GM19372 (cell line): Measurements from ENCODE around the gene TRAF3IP3.

Source experiments
- ATAC-seq: cut with Tn5 transposase; IDR thresholded peaks from one replicate; pipeline ENCODE4 v1.9.1; 2021; ENCODE audit warnings: mild to moderate bottlenecking, low read depth, moderate library complexity; ENCODE audit not compliant: unreplicated experiment

The TRAF3IP3 gene

DNA sequence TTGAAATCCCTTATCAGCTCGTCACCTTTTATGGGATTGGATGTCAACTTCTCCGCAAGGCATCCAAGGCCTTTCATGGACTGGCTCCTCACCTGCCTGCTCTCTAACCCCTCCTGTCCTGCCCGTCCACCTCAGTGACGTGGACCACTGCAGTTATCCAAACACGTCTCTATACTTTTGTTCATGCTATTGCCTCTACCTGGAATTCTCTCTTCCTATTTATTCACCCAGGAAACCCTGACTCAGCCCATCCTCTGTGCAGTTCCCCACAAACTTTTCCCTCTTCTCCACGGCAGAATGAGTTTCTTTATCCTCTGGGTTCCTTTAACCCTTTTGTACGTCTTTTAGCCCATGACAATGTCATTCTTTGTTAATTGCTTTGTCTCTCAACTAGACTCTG, 66.9 kb downstream of the TRAF3IP3 start:
- no peak for ATAC-seq

GRCh38 chr1:209823143-209824041, 67.5 kb downstream of the TRAF3IP3 start:
- peak; percentile 39 for ATAC-seq

DNA sequence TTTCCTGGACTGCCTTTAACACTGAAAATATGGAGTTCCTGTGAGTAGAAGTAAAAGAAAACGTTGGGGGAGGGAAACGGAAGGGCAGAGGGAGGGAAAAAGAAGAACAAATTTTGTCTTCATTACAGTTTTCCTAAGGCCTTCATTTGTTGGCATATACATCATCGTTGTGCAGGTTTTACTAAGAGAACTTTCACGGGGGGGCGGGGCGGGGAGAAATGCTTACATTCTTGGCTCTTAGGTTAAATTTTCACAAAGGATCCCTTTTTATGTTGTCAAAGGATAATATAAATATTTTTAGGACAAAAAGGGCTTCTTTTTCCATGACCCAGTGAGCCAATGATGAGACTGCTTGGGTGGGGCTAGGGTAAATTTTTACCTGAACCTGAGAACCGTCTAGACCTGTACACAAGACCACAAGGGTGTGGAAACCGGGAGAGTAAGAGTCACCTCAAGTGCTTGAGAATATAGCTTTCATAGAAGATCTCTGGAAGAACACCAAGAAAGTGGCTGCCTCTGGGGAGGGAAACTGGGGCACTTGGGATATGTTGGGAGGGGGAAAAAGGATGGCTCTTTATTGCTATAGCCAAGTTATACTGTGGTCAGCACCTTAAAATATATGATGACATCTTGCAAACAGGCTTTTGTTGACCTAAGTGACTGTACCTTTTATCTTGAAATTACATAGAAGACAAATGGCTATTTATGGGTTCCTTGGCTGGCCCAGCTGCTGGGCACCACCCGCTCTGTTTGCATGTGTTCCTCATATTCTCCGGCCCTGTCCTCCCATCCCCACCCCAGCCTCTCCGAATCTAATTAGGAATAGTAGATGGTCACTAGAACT, 70.0 kb downstream of the TRAF3IP3 start:
- ATAC-seq: no peak

- ATAC-seq: peak; percentile 83
Observed at GRCh38 chr1:209827384-209828262, 71.8 kb downstream of the TRAF3IP3 start, which contains the start of gene UTP25. UTP25 (plus strand) TSS chr1:209827972; CDS start chr1:209828064, 92 bp downstream.

DNA sequence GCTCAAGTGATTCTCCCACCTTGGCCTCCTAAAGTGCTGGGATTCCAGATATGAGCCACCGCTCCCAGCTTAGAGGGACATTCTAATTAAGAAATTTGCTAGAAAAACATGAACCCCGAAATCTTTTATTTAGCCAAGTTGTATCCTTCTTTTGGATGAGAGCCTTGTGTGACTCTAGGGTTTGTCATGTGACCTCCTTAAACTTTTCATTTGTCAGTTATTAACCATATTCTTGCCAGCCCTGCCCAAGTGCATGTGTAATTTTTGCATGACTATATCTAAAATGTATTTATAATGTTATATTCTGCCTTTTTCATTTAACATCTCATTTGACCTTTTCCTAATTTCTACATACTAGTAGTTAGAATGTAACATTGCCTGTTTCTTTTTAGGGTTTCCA, 73.9 kb downstream of the TRAF3IP3 start:
- no peak for ATAC-seq

DNA sequence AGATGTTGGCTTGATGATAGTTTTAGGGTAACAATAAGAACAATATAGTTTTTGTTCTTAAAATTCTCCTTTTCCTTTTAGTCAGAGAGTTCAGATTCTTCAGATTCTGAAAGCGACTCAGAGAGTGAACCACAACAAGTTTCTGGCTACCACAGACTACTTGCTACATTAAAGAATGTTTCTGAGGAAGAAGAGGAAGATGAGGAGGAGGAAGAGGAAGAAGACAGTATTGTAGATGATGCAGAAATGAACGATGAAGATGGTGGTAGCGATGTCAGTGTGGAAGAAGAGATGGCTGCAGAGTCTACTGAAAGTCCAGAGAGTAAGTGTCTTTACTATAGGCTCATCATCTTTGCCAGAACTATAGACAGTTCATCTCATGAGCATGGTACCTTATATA, 74.9 kb downstream of the TRAF3IP3 start:
- ATAC-seq: no peak

DNA sequence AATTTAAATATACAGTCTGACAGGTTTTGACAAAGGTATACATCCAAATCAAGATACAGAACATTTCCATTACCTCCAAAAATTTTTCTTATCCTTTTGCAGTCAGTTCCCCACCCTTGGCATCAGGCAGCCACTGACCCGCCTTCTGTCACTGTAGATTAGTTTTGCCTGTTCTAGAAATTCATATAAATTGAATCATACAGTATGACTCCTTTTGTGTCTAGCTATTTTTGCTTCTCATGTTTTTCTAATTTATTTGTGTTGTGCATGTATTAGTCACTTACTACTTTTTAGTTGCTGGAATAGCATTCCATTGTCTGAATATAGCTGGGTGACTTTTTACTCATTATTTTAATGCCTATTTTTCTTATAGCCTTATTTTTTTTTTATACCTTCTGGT, 75.8 kb downstream of the TRAF3IP3 start:
- ATAC-seq: no peak
